Middle frontal gyrus (tissue), 1 donor: ENCODE data around the gene LRRTM4.
A peak's percentile ranks its signal among the peaks of the same experiment; 100 is the strongest.

ENCODE experiments used
- DNase-seq: peaks from one replicate; pipeline ENCODE4 v3.0.0-alpha.2; 2015; ENCODE audit warnings: low spot score; ENCODE audit errors: extremely low spot score

LRRTM4 gene

GRCh38 chr2:77521931-77522470 is at the start of gene LRRTM4:
TSS of gene LRRTM4 (minus strand) at chr2:77522376.
- DNase-seq, result peak; percentile 51

DNA sequence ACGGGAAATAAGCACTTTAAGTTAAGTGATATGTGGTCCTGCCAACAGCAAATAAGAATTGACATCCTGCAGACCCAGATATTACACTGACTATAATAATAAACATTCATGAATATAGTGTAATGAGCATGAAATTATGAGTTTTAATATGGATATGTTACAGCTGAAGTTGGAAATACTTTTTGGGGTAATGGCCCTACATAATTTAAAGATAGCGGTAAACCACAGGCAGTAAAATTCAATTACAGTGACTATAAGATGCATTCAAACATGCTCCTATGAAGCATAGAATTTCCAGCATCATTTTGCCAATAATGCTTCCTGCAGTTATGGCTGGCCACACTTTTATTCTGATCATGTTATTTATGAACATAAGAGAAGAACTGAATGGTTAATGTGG is 49.4 kb upstream of the LRRTM4 start:
- no peak for DNase-seq

DNA sequence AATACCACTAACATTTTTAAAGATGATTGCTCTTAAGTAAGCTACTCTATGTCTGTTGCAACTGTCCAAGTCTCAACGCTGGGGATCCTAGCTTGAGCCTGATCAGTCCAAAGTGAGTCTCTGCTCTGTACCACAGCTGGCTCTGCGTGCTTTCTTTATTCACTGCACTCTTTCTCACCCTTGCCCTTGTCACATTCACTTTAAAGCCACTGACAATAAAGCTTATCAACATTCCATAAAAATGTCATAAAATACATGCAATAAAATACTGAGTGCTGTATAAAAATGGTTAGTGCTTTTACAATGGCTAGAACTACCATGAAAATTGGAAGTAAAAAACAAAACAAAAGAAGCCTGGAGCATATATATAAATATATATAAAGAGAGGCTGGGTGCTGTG is 45.5 kb upstream of the LRRTM4 start:
- no peak for DNase-seq

DNA sequence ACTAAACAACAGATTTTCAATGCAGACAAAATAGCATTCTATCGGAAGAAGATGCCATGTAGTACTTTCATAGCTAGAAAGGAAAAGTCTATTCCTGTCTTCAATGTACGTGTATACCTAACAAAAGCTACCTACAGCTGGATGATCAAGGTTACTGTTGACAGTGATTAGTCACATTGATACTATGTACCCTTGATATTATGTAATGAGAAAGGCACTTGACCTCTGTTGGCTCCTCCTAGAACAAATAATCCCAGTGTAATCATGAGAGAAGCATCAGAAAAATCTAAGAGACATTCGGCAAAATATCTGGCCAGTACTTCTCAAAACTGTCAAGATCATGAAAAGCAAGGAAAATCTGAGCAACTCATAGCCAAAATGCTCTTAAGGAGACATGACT is 44.4 kb upstream of the LRRTM4 start:
- DNase-seq, result no peak

GRCh38 chr2:77566131-77566530 is 44.0 kb upstream of the LRRTM4 start:
- DNase-seq, result no peak

- DNase-seq, result no peak
Measured at GRCh38 chr2:77552956-77553355, 30.8 kb upstream of the LRRTM4 start.

- no peak for DNase-seq
Measured at GRCh38 chr2:77538031-77538430, 15.9 kb upstream of the LRRTM4 start.

GRCh38 chr2:77522888-77523287 is 712 bp upstream of the LRRTM4 start:
- no peak for DNase-seq

GRCh38 chr2:77521548-77521891 is 656 bp downstream of the LRRTM4 start:
- no peak for DNase-seq

- DNase-seq, result no peak
Measured at GRCh38 chr2:77520641-77521547, 1.3 kb downstream of the LRRTM4 start.

DNA sequence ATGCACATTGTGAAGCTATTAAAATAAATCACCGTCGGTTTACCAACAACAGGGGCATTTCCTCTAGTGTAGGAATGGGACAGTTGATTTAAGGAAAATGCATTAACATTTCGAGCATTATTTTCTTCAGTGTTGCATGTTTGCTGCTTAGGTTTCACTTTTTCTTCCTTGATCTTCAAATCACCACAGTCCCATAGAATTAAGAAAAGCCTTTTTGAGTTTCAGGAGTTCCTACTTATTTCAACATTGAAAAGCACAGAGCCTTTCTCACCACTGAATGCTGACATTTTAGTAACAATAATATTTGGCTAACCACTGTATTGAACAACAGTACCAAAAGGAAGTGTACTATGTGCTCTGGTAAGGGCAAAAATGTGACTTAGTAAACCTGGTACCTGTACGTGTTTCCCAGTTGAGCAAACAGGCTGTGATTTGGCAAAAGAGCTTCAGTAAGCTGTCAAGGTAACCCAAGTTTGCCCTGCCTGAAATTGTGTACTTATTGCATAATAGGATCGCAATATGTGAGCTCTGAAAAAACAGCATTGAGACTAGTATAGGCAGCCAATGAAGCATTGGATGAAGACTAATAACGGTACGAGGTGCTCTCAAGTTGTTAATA is 2.2 kb downstream of the LRRTM4 start:
- no peak for DNase-seq

- no peak for DNase-seq
Measured at GRCh38 chr2:77519164-77519887, 2.9 kb downstream of the LRRTM4 start.

DNA sequence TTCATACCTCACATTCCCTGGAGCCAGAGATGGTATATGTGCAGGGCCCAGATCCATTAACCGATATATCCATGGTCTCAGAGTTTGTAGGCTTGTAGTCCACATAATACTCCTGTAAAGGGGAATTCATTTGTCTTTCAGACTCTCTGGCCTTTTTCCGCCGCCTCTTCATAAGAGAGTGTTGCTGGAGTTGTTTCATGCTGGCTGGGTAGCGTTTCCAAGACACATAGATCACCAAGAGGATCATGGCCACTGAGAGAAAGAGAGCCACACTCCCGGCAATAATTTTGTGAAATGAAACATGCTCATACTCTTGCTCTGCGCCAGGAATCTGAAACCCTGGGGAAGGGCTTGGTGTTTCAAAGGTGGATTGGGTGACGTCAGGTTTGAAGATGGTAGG is 3.9 kb downstream of the LRRTM4 start:
- DNase-seq, result no peak

DNA sequence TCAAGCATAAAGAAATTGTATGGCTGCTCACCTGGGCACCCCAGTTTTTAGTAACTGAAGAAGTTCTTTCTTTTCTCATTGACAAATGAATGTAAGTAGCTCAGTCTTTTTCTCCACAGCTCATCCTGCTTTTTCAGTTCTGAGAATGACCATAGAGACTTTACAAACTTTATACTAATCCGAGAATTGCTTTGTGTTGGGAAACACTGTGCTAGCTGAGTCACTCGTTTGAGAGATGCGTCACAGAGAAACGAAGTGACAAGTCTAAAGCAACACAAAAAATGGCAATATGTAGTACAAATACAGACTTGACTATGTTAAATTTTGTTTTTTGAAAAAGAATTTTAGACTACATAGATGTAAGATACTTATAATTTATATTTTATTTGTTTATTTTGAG is 9.0 kb downstream of the LRRTM4 start:
- DNase-seq, result no peak

DNA sequence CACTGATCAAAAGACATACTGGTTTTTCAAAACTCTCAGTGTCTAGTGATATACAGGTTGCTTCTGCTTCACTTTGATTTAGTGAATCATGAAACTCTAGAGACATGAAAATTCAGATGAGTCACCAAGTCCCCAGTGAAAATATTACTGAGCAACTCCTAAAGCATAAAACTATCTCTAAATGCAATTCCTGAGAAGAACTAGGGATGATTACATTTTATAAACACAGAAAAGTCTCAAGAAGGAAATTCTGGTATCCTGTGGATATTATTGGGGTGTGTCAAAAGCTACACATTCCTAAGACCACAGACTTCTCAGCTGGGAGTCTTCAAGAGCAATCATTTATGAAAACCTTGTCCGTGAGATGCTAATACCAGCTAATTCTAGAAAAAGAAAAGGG is 9.7 kb downstream of the LRRTM4 start:
- DNase-seq, result no peak

DNA sequence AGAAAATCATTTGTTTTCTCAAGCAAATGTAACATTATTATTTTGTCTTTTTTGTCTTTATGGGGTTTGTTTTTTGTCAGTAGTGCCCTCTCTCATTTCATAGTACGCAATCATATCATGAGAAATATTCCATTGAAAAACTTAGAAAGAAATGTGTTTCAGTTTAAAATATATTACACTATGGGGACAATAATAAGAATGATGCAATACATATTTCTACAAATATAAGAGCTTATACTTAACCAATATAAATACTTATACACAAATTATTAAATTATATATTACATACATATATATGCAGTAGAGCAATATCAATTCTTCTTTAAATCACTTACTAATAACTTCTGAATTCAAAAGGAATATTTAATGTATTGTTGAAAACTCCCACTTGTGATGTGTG is 13.7 kb downstream of the LRRTM4 start:
- DNase-seq, result no peak

DNA sequence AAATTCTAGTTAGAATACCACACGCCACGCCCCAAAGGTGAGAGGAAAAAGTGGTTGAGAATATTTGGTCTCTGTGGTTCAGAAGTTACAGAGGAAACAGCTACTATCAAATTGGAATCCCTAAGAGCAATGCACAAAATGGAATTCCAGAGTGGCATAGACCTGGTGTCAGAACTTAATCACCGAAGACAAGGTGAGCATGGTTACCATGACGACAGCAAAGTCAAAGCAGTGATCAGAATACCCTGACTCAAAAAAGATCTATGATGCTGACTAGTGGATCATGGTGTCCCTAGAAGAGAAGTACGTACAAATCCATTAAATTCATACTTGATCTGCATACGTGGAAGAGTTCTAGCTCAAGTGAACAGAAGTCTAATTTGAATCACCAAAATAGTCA is 14.5 kb downstream of the LRRTM4 start:
- no peak for DNase-seq

GRCh38 chr2:77488141-77488540 is 34.0 kb downstream of the LRRTM4 start:
- no peak for DNase-seq

DNA sequence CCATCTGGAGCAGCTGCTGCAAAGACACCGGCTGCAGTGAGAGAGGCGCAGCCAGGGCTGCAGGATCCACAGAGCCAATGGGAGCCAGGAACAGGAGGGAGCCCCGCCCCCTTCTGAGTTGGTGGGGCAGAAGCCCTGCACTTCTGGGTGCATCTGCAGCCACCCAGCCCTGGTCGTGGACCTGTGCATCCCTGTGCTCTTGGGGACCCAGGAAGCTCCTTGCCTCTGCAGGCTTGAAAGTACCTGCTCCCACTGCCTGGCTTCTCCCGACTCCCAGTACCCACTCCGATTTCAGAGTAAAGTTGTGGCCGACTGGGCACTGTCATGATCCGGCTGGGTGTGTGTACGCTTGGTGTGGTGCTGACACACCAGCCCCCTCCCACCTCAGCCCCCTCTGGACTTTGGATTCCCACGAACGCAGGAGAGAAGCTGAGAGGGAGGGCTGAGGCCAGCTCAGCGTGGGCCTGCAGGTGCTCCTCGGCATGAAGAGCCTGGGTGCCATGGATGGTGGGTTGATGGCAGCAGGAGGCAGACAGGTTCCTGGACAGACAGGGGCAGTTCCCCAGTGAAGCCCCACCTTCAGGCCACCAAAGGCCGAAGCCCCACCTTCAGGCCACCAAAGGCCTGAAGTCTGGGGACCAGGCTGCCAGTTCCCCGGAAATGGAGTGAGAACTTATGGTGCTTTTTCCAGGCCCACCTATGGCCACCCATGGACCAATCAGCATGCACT is 34.9 kb downstream of the LRRTM4 start:
- DNase-seq, result no peak

DNA sequence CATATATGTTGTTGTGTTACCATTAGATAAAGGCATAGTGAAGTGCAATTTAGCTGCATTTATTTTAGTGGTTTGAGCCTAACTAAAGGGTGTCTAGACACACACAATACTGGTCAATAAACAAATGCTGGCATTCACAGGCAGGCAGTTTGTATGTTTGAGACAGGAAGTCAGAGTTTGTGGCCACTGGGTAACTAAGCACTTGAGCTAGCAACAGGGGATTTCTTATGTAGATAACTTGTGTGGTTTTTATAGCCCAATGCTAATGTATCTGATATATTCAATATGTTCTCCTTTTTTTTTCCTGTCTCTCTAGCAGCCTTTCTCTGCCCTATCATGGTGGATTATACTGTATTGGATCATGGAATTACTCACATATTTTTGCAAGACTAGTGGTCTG is 38.1 kb downstream of the LRRTM4 start:
- no peak for DNase-seq

GRCh38 chr2:77479895-77480294 is 42.3 kb downstream of the LRRTM4 start:
- DNase-seq, result no peak
